ENCODE data around the gene XRCC3. TPM values are rescaled to one million over a fixed set of nuclear protein-coding genes. Genes with fewer than 3 reads are reported as not detected.

XRCC3 gene
- total and polyA plus RNA-seq, 2 experiments from 2014 or later: 7.7 to 9.1 TPM

GRCh38 chr14:103728141-103728540, 12.9 kb upstream of the XRCC3 start:
- Histone ChIP-seq H3K79me2 (peaks cover 45% of the 10 kb centered on the region), H3K27ac (no peak overlapping the region), H2AFZ (no peak overlapping the region), H4K20me1 (ENCODE audit: insufficient read depth, poor library complexity, severe bottlenecking) (peaks cover 28% of the 10 kb centered on the region), H3K4me1 (ENCODE audit: insufficient read depth) (peaks cover 6% of the 10 kb centered on the region), H3K4me3 (no peak overlapping the region), H3K27me3 (no peaks in the 10 kb centered on the region), H3K4me2 (no peak overlapping the region), H3K36me3 (replicated peaks; ENCODE audit: insufficient read depth, low read depth) (no peaks in the 10 kb centered on the region), H3K9me3 (ENCODE audit: low read depth) (no peaks in the 10 kb centered on the region), H3K9me2 (replicated peaks; ENCODE audit: insufficient read depth) (no peaks in the 10 kb centered on the region)
- TF ChIP-seq EZH2 (IDR thresholded peaks at IDR 0.05; ENCODE audit: borderline replicate concordance) (no peak), CTCF (IDR thresholded peaks at IDR 0.05; ENCODE audit: poor library complexity) (no peak), EZH2phosphoT487 (IDR thresholded peaks at IDR 0.05; ENCODE audit: low read depth, severe bottlenecking, unreplicated experiment) (no peak)
- no peak for DNase-seq (ENCODE audit: low spot score)
- 97% methylated on average over 19 of the region's 19 CpGs for WGBS (ENCODE audit: low lambda C conversion rate, missing lambda C conversion rate)

GRCh38 chr14:103727313-103727980, 12.2 kb upstream of the XRCC3 start:
- no peak for DNase-seq (ENCODE audit: low spot score)
- H3K4me3 ChIP-seq: no peak overlapping the region
- no peaks in the 10 kb centered on the region for H3K9me3 ChIP-seq (ENCODE audit: low read depth)
- no peak for TF ChIP-seq EZH2phosphoT487 (IDR thresholded peaks at IDR 0.05; ENCODE audit: low read depth, severe bottlenecking, unreplicated experiment)
- TF ChIP-seq EZH2 (IDR thresholded peaks at IDR 0.05; ENCODE audit: borderline replicate concordance): no peak
- TF ChIP-seq CTCF (IDR thresholded peaks at IDR 0.05; ENCODE audit: poor library complexity): no peak
- no peaks in the 10 kb centered on the region for H3K9me2 ChIP-seq (replicated peaks; ENCODE audit: insufficient read depth)
- H3K79me2 ChIP-seq: peaks cover 52% of the 10 kb centered on the region
- WGBS (ENCODE audit: low lambda C conversion rate, missing lambda C conversion rate): 96% methylated on average over 50 of the region's 53 CpGs
- H2AFZ ChIP-seq: no peak overlapping the region
- H4K20me1 ChIP-seq (ENCODE audit: insufficient read depth, poor library complexity, severe bottlenecking): peaks cover 29% of the 10 kb centered on the region
- no peaks in the 10 kb centered on the region for H3K27me3 ChIP-seq
- no peak overlapping the region for H3K27ac ChIP-seq
- no peaks in the 10 kb centered on the region for H3K36me3 ChIP-seq (replicated peaks; ENCODE audit: insufficient read depth, low read depth)
- no peak overlapping the region for H3K4me2 ChIP-seq
- peaks cover 10% of the 10 kb centered on the region for H3K4me1 ChIP-seq (ENCODE audit: insufficient read depth)

- Histone ChIP-seq H3K36me3 (replicated peaks; ENCODE audit: insufficient read depth, low read depth) (no peaks in the 10 kb centered on the region), H4K20me1 (ENCODE audit: insufficient read depth, poor library complexity, severe bottlenecking) (peaks cover 35% of the 10 kb centered on the region), H3K4me2 (no peak overlapping the region), H3K9me2 (replicated peaks; ENCODE audit: insufficient read depth) (no peaks in the 10 kb centered on the region), H3K9me3 (ENCODE audit: low read depth) (no peaks in the 10 kb centered on the region), H2AFZ (no peak overlapping the region), H3K79me2 (peaks cover 62% of the 10 kb centered on the region), H3K27ac (no peak overlapping the region), H3K4me1 (ENCODE audit: insufficient read depth) (peaks cover 10% of the 10 kb centered on the region), H3K27me3 (no peaks in the 10 kb centered on the region), H3K4me3 (no peak overlapping the region)
- 98% methylated on average over 17 of the region's 18 CpGs for WGBS (ENCODE audit: low lambda C conversion rate, missing lambda C conversion rate)
- TF ChIP-seq CTCF (IDR thresholded peaks at IDR 0.05; ENCODE audit: poor library complexity): no peak
- TF ChIP-seq EZH2 (IDR thresholded peaks at IDR 0.05; ENCODE audit: borderline replicate concordance): no peak
- TF ChIP-seq EZH2phosphoT487 (IDR thresholded peaks at IDR 0.05; ENCODE audit: low read depth, severe bottlenecking, unreplicated experiment): no peak
- DNase-seq (ENCODE audit: low spot score): no peak
Measured at GRCh38 chr14:103726474-103726873, 11.2 kb upstream of the XRCC3 start.
